Inferior parietal cortex (tissue), 1 donor: ENCODE results near the gene UNC93B1.
"Not testable (repeated sequence)": the region's sequence is repeated elsewhere in the genome, so short reads cannot be mapped to it uniquely, and the experiment has no call there.

Source experiments
- DNase-seq: peaks from one replicate; pipeline ENCODE4 v3.0.0-alpha.2; 2016; ENCODE audit errors: extremely low spot score

Gene UNC93B1

DNA sequence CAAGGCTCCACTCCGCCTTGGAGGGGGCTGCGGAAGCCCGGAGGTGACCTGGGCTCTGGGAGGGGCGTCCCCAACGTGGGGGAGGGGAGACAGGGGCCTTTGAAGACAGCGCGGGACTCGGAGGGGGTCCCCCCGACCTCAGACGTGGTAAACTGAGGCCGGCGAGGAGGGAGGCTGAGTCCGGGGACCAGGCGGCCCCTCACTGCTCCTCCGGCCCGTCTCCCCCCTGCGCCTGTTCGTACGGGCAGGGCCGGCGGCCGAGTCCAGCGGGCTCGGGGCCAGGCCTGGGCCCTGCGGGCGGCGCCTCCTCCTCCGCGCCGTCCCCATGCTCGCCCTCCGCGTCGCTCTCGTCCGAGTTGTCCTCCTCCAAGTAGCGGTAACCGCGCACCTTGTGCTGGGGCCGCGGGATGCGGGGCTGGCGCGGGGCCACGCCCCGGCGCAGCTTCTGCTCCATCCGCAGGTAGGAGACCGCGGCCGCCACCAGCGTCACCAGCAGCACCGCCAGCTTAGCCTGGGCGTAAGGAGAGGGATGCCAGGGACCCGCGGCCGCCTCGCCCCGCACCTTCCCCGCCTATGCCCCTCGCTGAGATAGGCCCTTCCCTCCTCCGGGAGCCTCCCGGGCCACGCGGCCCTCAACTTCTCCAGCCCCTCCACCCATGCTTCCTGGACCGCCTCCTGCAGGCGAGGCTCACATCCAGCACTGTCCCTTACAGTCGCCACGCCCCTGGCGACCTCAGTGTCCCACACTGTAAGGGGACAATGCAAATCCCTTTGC lies 12.4 kb downstream of the UNC93B1 start:
- DNase-seq, result not testable (repeated sequence)

DNA sequence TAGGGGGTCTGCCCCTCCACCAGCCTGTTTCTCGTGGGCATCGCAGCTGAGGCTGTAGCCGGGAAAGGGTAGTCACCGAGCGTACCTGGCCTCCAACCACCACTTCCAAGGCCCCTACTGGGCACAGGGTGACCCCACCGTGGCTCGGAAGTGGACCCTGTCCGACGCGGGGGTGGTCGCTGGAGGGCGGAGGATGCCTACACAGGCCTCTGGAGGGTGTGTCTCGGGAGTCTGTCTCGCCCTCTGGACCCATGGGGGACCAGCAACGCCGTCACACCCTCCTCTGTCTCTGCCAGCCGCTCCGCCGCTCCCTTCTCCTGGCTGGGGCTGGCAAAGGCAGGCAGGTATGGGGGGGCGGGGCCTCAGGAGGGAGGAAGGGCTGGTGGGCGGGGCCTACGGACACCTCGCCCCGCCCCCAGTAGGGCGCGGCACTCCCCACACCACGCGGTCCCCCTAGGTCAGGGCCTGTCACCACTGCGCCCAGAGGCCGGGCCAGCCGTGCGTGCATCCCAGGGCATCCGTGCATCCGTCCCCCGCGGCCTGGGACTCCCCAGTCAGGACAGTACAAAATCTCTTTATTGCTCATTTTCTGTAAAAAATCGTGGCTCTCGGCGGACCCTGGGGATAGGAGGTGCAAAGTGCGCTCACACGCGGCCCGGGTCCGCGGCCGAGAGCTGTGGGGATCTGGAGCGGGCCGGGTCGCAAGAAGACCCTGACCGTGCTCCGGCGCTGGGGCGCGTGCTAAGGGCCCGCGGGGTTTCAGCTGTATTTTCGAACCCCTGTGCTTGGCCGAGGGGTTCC lies 13.2 kb downstream of the UNC93B1 start:
- not testable (repeated sequence) for DNase-seq

DNA sequence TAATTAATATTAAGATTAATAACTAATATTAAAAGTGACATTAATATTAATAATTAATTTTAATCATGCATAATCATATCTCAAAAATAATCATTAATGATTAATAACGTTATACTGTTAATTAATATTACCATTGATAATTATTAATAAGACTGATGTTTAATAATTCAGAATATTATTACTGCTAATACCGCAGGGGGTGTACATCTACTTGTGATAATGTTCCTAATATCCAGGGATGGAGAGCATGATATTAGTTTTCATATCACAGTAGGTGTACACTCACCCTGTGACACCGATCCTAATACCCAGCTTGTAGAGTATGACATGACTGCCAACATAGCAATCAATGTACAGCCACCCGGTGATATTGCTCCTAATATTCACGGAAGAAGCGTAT lies 18.6 kb downstream of the UNC93B1 start:
- not testable (repeated sequence) for DNase-seq

DNA sequence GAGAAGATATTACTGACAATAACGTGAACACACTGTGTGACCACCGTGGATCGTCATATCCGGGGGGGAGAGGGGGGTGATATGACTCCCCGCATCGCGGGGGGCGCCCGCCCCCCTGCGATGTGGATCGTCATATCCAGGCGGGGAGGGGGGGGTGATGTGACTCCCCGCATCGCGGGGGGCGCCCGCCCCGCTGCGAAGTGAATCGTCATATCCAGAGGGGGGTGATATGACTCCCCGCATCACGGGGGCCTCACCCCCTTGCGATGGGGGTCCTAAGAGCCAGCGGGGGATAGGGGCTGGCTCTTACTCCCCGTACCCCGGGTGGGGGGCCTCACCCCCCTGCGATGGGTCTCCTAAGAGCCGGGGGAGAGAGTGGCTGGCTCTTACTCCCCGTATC lies 19.9 kb downstream of the UNC93B1 start:
- DNase-seq, result no peak

DNA sequence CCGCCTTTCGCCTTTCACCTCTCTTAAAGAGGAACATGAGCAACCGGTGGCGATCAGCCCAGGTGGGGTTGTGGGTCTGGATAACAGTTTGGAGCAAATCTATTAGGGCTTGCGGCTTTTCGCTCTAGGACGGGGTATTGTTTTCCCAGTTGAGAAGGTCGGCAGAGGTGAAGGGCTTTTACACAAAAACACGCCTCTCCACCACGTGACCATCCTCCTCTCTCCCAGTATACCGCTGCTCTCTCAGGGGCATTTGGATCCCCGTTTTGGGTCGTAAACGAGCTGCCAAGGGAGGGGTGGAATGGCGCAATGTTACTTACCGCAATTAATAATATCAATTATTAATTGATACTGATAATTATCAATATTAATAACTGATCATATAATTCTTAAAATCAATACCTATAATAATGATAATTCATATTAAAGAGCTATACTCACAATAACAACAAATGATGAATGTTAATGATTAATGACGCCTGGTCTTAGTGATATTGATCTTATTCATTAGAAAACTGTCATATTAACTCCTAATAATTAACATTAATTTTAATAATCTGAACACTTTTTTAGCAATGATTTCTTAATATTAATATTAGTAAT lies 21.5 kb downstream of the UNC93B1 start:
- not testable (repeated sequence) for DNase-seq

DNA sequence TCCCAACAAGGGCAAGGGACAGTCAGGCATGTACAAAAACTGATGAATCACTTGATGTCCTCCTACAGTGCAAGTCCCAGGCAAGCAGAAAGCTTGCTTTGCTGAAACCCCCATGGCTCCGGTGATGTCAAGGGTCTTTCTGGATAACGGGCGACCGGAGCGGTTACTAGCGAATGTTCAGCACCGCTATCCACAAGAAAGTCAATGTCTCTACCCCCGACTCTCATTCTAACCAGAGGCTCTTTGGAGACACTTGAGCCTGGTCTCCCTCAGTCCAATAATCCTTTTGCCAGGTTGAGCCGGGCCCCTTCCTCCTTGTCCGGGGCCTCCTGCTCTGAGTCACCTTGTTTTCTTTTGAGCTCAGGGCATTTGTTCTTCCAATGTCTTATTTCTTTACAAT lies 22.7 kb downstream of the UNC93B1 start:
- DNase-seq, result not testable (repeated sequence)

DNA sequence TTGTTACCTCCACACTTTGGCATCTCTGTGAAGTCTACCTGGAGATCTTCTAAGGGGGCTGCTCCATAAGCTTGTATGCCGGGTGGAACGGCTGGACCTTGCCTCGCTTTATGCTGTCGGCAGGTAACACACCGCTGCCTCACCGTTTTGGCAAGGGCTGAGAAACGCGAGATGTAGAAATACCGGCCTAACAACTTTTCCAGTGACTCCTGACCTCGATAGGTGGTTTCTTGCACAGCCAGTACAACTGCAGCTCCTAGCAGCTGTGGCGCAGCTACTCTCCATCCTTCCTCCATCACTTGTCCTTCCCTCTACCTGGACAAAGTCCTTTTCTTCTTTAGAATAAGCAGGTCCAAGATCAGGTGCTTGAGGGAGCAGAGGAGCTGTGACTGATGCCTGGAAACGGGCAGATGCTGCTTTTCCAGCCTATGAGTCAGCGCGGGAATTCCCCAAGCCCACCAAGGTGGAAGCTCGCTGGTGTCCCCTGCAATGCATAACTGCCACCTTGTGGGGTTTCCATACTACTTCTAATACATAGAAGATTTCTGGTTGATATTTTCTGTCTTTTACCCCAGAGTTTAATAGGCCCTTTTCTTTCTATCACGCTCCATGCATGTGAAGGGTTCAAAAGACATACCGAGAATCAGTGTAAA lies 25.0 kb downstream of the UNC93B1 start:
- not testable (repeated sequence) for DNase-seq

DNA sequence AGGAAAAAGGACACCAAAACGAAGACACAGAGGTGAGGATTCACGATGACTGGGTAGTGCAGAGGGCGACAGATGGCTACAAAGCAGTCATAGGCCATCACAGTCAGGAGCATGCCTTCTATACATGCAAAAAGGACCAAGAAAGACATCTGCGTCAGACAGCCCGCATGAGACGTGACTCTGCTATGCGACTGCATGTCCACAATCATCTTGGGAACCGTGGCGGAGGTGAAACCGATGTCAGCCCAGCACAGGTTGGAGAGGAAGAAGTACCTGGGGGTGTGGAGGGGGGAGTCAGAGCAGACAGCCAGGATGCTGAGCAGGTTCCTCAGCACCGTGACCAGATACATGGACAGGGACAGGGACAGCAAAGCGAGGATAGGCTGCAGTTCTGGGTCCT lies 29.2 kb downstream of the UNC93B1 start:
- not testable (repeated sequence) for DNase-seq

DNA sequence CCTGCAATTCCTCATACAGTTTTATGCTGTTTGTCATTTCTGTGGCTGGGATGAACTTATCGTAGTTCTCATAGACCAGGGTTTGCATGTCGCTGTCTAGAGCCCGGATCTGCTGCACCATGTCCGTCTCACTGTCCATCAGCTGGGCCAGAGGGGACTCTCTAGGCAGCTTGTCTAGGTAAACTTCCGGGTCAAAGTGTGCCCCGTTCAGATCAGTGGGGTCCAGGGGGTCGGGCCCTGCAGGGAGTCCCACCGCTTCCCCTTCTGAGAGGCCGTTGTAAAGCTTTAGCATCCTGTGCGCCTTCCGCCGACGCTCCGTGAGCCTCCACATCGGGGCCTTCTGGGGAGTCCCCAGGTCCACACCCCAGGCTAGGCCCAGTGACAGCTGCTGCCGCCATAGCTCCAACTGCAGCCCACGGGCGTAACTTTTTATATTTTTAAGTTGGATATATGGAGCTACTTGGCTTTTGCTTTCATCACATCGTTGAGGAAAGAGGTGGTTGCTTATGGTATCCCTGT lies 38.0 kb downstream of the UNC93B1 start:
- not testable (repeated sequence) for DNase-seq

DNA sequence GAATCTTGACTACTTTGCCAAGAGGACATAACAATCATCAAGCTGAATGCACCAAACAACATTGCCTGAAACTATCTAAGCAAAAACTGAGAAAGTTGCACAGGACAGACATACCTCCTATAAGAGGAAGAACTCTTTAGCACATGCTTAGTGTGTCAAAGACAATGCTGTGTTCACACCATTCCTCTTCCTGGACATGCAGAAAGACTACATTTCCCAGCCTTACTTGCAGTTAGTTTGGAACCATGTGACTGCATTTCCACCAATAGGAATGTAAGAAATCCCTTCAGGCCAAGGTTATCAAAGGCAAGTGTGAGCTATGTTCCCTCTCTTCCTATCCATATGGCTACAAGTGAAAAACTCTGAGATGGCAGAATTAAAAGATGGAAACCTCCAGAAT lies 39.2 kb downstream of the UNC93B1 start:
- not testable (repeated sequence) for DNase-seq

DNA sequence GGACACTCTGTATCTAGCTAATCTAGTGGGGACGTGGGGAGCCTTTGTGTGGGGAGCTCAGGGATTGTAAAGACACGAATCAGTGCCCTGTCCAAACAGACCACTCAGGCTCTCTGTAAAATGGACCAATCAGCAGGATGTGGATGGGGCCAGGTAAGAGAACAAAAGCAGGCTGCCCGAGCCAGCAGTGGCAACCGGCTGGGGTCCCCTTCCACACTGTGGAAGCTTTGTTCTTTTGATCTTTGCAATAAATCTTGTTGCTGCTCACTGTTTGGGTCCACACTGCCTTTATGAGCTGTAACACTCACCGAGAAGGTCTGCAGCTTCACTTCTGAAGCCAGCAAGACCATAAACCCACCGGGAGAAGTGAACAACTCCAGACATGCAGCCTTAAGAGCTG lies 40.0 kb downstream of the UNC93B1 start:
- not testable (repeated sequence) for DNase-seq

DNA sequence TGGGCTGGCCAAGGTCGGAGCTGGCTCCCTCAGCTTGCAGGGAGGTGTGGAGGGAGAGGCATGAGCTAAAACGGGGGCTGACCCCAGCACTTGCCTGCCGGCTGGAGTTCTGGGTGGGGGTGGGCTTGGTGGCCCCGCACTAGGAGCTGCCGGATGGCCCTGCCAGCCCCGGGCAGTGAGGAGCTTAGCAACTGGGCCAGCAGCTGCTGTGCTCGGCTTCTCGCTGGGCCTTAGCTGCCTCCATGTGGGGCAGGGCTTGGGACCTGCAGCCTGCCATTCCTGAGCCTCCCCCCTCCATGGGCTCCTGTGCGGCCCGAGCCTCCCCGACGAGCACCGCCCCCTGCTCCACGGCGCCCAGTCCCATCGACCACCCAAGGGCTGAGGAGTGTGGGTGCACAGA lies 40.7 kb downstream of the UNC93B1 start:
- not testable (repeated sequence) for DNase-seq

DNA sequence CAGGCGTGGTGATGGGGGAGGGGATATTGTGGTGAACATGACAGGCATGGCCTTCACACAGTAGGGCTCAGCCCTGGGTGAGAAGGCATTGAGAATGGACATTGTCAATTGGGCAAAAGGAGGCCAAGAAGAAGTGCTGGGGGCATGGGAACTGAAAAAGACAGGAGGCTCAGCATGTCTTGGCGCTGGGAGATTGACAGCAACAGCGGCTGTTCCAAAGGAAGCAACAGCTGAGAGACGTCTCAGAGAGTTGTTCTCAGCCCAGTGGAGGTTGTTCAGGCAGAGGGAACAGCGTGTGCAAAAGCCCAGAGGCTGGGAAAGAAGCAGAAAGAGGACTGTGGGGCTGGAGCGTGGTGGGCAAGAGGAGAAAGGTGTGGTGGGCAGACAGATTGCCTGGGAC lies 47.7 kb downstream of the UNC93B1 start:
- DNase-seq, result not testable (repeated sequence)

DNA sequence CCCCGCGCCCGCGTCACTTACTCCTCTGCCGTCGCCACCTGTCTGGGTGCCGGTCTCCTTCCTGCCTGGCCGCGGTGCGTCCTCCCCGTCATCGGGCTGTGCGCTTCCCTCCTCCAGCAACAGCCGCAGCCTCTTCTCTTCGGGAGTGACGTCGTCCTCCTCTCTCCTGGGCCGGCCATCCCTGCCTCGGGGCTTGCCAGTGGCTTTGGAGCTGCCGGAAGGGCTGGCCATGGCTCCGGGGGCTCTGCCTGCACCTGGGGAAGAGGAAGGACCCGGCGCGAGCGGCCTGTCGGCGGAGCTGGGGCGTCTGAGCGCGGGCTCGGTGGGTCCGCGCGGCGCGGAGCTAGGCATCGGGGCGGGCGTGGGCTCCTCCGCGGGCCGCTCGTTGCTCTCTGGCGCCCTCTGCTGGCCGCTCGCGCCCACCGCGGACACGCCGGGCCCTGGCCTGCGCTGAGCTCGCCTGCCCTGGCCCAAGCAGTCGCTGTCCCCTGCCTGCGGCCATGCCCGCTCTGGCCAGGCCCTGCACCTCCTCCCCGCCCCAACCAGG lies 48.4 kb downstream of the UNC93B1 start:
- peak; percentile 76 for DNase-seq

DNA sequence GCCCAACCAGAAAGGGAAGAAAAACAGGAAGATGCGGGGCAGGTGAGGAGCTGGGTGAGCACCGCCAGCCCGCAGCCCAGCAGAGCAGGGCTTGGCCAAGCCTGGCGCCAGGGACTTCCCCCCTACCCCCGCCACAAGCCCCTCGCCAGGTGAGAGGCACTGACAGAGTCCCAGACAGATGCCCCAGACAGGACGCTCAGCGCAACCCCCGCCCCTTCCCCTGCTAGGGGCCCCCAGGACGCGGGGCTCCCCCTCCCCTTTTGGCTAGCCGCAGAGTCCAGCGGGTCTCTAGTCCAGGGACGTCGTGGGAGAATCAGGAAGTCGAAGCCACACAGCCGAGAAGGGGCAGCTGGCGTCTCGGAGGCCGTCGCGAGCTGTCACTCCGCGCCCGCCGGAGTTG lies 48.9 kb downstream of the UNC93B1 start:
- not testable (repeated sequence) for DNase-seq

DNA sequence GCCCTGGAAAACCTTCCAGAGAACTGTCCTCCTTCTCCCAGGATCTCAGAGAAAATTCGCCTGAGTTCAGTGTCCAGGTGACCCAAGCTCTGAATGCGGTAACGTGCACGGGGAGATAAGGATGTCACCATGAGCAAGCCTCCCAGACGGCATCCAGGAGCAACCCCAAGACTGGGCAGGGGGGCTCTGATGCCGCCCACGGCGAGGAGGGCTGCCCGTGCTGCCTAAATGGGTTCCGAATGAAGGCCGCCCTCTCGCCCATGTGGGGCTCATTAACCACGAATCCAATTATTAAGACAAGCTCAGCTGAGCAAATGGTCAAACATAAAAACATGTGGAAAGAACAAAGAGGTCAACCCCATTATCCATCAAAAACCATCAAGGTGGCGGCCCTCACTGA lies 49.6 kb downstream of the UNC93B1 start:
- DNase-seq, result not testable (repeated sequence)

DNA sequence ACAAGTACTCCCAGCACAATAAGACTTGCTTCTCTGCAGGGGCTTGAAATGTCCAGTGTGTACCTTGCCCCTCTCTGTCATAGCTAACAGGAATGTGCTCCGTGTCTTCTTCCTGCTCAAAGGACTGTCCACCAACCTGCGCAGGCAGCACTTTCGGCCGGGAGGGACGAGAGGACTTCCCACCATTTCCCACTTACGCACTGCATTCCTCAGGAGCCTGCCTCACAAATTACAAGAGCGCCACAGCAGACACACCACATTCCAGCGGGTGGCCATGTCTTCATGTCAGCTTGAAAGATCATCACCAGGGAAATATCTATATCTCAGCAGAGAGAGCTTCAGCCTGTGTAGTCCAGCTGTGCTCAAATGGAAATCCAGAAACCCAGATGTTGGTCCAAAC lies 53.2 kb downstream of the UNC93B1 start:
- not testable (repeated sequence) for DNase-seq

DNA sequence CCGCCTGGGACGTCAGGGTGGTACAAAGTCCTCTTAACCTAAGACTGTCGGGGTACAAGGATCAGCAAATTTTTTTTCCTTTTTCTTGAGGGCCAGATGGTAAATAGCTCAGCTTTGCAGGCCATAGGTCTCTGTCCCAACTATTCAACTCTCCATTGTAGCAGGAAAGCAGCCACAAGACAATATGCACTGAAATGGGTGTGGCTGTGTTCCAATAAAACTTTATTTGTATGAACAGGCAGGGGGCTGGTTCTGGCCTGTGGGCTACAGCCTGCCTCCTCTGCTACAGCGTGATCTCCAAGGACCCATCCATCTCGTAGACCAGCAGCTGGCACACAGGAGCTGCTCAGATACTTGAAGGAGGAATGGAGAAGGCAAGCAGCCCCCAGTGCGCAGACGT lies 56.1 kb downstream of the UNC93B1 start:
- not testable (repeated sequence) for DNase-seq

DNA sequence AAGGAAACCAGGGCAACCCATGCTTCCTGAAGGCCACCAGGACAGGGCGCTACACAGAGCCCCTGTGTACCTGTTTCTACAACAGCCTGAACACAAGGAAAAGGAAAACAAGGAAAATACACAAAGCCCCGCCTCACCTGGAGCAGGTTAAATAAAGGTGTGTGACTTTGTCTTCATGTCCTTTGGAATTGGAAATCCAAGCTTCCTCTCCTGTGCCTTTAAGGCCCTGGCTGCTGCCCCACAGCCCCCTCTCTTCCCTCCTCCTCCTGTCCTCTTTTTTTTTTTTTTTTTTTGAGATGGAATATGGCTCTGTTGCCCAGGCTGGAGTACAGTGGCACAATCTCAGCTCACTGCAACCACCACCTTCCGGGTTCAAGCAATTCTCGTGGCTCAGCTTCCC lies 57.5 kb downstream of the UNC93B1 start:
- DNase-seq, result not testable (repeated sequence)

DNA sequence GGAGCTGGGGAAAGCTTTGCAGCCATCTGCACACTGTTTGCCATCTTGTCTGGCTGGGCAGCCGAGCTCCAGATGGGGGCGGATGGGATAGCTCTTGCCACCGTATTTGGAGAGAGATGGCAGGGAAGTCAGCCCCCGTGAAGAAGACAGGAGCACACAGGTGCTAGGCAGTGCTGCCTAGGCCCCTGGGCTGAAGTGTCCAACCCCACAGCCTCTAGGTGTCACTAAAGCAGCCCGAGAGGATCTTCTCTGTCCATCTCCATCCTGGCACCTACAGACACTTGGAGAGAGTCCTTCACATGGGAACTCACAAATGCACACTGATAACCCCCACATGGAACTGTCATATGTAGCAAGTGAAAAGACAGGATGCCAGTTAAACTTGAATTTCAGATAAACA lies 60.5 kb downstream of the UNC93B1 start:
- not testable (repeated sequence) for DNase-seq
